NCI-H1105 (cell line): Measurements from ENCODE around the gene SPRED3.

Experiments used
- DNase-seq: peaks from one replicate; lab custom pipeline; 2025; lab: John Stamatoyannopoulos, UW

Gene SPRED3

DNA sequence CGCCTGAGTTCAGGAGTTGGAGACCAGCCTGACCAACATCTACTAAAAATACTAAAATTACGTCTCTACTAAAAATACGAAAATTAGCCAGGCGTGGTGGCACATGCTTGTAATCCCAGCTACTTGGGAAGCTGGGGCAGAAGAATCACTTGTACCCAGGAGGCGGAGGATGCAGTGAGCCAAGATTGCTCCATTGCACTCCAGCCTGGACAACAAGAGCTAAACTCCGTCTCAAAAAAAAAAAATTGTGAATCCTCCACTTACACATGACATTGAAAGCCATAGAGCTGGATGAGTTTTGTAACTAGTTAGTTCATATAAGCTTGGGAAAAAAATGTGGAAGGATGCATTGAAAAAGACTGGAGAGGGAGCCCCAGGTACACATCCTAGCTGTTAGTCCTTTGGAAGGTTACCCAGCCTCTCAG is 14.6 kb upstream of the SPRED3 start:
- no peak for DNase-seq

DNA sequence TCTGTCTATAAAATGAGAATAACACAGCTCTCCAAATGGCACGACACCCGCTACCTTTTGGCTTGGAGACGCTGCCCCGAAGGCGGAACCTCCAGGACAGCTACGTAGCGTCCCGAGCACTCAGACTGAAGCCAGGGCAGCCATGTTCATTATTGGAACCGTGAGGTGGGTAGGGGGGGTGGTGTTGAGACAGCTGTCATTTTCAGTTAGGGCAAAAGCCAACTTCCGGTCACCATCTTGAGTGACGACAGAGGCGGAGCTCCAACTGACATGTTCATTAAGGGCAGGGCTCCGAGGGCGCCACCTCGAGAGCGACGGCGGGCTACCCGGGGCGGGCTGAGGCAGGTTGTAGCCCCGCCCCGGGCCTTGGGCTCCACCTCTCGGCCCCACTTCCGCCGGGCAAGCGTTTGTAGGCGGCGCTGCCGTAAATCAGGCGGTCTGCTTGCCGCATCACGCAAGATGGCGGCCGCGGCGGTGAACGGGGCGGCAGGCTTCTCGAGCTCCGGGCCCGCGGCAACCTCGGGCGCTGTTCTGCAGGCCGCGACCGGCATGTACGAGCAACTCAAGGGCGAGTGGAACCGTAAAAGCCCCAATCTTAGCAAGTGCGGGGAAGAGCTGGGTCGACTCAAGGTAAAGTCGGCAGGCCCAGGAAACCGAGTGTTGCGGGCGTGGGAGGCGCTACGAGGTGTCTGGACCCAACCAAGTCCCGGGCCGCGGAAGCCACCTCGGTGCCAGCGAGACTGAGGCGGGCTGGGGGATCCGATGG is 14.0 kb upstream of the SPRED3 start, which contains the start of gene PSMD8:
PSMD8 (plus strand) TSS at position 240 of the 766 bp plus-strand sequence; CDS start at position 271, 31 bp downstream.
- DNase-seq, result peak; percentile 98

DNA sequence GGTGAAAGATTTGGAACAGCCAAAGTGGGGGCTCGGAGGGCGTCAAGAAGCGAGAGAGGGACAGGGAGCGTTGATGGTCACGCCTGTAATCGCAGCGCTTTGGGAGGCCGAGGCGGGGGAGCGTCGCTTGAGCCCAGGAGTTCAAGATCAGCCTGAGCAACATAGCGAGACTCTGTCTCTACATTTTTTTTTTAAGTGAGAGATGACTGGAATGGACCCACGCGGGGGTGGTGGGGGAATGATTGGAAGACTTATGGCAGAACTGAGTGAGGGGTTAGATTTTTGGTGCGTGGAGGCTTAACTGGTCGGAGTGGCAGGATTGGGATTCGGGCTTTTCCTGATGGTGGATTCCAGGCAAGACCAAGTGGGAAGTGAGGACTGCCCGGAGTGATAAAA is 13.4 kb upstream of the SPRED3 start:
- no peak for DNase-seq

DNA sequence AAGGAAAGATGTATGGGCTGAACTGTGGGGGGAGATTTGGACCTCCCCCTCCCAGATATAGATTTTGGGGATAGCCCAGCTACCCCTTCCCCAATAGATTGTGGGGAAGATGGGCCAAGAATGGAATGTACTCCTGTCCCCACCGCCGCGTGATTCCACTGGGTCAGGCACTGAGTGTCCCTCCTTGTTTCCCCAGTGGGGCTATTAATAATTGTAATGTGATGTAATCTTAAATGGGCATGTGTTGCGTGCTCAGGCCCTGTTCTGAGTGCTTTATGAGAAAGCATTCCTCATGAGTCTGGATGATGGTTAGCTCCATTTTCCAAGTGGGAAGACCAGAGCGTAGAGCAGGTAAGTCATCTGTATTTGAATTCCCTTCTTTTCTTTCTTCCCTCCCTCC is 12.7 kb upstream of the SPRED3 start:
- no peak for DNase-seq

DNA sequence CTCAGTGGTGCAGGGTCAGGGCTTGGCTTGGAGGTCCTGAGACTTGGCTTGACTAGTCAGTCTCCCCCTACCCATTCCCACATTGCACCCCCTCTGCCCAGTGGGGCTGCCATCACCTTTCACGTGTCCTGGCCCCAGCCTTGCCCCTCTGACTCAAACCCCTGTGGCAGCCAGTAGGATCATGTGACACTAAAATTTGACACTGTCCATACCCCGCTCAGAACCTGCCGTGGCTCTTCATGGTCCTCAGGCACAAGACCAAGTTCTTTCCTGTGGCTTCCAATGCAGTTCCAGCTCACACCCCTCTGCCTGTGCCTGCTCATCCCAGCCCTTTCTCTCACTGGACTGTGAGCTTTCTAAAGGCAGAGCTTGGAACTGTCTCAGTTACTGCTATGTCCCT is 11.9 kb upstream of the SPRED3 start:
- no peak for DNase-seq

DNA sequence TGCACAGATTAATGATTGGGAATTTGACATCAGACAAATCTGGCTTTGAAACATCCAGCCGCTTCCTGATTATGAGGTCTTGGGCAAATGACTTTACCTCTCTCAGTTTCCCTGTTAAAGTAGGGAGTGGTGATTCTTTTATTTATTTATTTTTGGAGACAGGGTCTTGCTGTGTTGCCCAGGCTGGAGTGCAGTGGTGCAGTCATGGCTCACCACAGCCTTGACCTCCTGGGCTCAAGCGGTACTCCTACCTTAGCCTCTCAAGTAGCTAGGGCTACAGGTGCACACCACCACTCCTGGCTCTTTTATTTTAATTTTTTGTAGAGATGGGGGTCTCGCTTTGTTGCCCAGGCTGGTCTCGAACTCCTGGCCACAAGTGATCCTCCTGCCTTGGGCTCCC is 11.4 kb upstream of the SPRED3 start:
- no peak for DNase-seq

DNA sequence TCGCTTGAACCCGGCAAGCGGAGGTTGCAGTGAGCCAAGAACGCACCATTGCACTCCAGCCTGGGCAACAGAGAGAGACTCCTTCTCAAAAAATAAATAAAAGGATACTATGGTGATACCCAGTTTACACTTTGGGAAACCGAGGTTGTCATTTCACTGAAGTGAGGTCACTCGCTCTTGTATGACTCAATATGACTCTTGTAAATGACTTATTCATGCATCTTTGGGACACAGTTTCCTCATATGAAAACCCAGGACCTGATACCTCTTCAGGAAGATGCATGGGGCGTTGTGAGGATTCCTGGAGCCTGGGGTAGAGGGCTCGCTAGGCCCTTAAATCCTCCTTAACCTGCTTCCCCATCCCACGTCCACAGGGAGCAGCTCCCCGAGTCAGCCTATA is 9.6 kb upstream of the SPRED3 start:
- DNase-seq, result no peak

DNA sequence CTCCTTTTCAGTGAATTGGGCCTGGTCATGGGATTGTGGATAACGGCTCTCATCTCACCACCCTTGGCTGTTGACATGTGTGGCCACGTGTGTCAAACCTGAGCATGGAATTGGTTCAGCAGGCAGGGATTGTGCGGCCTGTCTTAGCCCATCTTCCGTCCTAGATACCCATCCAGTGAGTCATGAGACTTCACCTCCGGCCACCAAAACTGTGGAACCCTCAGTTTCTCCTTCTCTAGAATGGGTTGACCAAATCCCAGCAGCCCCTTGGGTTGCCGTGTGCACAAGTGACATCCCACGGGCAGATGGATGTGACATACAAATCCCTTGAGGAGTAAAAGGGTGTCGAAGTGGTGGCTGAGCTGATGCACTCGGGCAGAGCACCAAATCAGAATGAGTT is 7.4 kb upstream of the SPRED3 start:
- no peak for DNase-seq

DNA sequence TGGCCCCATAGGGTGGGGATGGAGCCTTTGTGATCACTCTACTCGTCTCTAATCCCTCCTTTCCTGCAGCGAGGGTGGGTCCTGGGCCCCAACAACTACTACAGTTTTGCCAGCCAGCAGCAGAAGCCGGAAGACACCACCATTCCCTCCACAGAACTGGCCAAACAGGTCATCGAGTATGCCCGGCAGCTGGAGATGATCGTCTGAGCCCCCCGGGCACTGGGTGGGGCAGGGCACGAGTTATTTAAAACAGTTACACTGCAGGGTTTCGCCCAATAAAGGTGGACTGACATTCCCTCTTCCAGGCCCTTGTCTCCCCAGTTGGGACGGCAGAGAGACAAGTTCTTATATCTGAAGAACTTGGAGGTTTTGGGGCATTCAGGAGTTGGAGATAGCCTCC is 5.3 kb upstream of the SPRED3 start:
- DNase-seq, result no peak

DNA sequence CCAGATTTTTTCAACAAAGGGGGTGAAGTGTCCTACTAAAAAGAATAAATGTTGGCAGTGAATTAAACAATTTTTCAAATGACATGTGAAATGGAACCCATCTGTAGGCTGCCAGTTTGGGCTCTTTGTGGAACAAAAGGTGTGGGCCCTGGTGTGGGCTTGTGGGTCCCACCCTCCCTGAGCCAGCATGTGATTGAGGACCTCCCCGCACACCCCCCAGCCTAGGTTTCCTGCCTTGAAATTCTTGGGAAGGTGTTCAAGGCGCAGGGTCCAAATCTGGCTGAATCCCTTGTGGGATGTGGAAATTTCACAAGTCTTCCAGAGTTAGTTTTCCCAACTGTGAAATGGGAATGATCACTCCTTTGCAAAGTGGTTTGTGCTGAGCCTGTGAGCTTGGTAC is 4.8 kb upstream of the SPRED3 start:
- DNase-seq, result no peak

DNA sequence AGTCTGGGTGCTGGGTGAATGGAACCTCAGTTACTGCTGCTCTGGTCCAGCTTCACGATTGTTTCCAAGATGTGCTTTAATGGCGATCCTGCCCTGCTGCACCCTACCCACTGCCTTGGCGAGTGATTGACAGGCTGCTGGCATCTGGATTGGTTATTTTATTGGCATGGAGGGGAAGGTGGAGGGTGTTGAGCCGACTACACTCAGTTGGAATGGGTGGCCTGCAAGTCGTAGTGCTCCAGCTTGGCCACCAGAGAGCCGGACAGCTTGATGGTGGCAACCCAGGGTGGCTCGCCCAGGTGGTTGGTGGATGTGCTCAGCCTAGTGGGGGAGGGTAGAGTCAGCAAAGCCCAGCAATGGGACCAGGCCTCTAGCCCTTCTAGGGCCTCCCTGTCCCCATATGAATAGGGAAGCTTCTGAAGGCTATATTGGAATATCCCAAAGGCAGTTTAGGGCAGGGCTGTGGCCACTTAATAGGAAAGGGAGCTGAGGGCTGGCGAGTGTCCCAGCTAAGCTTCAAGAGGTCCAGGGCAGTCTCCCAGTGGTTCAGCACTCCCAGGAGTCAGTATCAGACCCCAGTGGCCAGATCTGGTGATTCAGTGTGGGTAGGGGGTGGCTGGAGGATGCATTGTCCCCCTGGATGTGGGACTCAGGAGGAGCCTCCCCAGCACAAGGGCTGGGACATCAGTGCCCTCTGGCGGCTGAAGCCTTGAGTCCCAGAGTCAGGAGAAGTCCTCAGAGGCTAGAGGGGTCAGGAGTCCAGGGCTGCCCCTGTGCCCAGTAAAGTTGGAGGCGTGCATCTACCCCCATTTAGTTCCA is 4.1 kb upstream of the SPRED3 start:
- no peak for DNase-seq

DNA sequence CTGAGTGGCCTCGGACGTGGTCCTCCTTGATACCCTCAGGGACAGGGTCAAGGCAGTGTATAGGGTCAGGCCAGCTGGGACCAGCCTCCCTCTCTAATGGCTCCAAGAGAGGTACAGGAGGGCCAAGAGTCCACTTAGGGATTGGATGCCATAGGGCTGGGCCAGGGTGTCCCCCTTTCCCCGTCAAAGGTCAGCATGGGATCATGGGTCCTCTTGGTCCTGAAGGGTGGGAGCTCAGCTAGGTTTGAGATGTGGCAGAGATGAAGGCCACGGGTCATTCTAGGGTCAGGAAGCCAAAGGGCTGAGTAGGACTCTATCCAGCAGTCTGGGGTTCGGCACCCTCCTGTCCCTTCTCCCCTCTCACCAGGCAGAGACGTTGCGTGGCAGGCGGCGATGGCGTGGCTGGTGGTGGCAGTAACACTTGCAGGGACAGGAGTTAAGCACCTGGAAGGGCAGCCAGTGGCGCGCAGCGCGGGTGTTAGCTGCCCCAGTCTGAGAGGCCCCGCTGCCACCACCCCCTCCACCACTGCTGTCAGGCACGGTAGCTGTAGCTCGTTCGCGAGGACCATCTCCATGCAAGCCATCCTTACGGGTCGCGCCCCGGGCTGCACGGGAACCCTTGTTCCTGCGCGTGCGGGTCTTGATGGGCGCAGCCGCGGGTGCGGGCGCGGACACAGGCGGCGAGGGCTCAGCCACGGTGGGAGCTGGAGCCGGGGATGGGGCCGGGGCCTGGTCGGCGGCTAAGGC is 3.3 kb upstream of the SPRED3 start:
- DNase-seq, result no peak

DNA sequence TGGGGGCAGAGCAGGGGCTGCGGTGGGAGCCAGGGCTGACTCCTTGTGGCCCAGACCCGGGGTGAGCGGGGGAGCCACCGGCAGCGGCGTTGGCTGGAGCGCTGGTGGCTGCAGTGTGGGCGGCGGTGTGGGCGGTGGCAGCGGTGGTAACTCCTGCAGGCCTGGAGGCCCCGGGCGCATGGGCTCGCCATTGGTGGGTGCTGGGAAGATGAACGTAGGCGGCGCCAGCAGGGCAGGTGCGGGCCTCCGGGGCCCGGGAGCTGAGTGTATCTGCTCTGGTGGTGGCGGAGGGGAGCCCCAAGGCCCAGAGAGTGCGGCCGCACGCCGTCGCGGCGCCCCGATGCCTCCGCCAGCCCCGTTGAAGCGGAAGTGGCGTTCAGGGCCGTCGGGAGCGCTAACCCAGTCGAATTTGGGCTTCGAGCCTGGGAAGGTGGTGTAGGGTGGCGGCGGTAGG is 2.7 kb upstream of the SPRED3 start:
- peak; percentile 75 for DNase-seq

DNA sequence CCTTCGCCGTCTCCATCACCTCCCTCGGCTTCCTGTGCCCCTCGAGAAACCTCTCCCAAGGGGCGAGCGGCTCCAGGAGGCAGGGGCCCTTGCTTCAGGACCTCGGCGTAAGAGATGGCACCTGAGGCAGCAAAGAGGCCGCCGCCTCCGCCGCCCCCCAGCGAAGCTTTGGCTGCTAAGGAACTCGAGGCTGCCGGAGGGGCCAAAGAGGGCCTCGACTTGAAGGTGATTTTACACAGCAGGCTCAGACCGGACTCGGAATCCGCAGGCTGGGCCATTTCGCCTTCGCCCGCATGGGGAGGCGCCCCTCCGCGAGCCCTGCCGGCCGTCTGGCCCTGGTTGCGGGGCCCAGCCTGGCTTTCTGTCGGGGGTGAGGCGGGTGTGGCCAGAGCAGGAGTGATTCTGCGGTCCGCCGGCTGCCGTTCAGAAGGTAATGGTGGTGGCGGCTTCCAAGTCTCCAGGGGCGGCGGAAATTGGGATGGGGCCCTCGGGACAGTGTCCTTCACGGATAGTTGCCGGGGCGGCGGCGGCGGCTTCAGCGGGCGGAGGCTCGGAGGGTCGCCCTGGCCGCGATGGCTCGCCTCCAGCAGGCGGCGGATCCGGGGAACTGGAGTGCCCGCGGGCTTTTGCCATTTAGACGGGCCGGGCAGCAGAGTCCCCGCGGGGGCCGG is 2.1 kb upstream of the SPRED3 start:
- no peak for DNase-seq

DNA sequence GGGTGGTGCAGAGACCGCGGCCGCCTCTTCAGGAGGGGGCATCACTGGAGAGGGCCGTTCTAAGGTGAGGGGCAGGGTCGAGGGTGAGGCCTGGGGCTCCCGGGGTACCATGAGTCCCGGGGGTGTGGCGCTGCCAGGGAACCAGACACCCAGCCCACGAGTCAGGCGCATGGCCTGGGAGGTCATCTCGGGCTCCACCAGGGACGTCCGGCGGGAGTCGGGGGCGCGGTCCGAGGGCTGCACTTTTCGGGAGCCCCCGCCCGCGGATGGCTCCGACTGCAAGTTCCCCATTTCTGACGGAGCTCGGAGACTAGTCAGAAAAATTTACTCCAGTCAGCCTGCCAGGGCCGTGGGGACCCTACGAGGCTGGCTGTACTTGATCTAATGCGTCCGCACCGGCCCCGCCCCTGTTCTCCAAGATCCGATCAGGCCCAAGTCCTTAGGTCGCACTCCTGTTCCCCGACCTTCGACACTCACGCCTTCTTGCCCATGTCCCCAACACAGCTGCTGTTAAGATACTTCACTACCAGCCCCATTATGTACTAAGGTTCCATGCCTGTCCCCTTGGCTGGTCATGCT is 1.4 kb upstream of the SPRED3 start:
- no peak for DNase-seq

DNA sequence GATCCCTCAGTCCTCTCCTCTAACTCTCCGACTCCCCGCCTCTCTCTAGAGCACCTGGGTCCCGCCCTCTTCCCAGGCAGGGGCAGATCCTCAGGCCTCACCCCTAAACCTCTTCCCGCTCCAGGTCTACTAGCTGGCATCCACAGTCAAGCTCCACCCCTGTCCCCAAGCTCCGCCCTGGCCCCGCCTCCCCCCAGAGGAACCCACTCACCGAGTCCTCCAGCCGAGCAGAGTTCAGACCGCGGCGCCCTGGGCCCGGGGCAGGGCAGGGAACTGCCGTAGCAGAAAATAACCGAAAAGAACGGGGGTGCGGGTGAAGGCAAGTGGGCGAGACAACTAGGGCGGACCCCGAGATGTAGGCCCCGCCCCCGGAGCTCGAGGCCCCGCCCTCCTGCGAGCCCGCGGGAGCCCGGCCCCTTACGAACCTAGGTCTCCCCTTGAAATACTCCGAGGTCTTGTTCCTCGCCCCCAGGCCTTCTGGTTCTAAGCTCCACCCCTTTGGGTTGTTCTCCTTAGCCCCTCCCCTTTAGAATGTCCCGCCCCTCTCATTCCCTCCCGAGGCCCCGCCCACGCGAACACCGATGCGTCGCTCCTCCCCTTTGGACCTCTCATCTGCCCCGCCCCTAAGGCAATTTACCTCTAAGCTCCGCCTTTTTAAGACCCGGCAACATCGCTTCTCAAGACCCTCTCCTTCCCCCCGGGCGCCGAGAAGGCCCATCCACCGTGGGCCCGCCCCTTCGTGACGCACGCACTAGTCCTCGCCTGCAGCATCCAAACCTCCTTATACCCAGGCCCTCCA is 748 bp upstream of the SPRED3 start, which contains the start of gene GGN:
GGN (minus strand) TSS at position 485 of the 799 bp plus-strand sequence. CDS start 773 bp downstream, outside the sequence.
- peak; percentile 85 for DNase-seq

DNA sequence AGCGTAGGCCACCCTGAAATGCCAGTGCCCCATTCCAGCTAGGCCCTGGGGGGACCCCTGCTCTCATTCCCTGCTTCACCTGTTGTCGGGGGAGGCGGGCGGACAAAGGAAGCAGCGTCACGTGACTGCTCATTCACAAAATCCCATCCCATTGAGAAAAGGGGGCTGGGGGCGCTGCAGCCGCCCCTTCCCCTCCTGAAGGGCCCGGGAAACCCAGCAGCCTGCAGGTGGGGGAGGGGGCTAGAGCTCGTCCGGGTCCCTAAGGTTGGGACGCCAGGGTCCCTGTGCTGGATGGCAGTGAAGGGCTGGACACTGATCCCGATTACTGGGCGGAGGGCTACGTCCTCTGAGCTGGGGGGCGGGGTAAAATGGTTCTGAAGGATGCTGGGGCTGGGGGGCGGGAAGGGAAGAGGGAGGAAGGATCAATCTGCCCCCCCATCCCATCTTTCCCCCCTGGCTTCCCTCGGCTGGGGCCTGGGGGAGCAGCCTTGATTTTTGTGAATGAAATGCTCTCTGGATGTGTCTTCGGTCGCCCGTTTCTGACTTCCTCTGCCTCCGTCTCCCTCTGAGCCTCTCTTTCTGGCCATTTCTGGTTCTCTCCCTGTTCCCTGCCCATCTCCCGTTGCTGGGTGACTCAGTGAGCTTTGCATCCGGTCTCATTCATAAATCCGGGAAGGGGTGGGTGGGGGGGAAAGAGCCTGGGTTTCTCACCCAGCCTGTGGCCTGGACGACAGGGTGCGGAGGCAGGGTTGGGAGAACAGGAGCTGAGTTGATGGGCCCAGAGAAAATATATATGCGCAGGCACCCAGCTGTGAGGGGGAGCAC is 816 bp downstream of the SPRED3 start:
- DNase-seq, result peak; percentile 15

DNA sequence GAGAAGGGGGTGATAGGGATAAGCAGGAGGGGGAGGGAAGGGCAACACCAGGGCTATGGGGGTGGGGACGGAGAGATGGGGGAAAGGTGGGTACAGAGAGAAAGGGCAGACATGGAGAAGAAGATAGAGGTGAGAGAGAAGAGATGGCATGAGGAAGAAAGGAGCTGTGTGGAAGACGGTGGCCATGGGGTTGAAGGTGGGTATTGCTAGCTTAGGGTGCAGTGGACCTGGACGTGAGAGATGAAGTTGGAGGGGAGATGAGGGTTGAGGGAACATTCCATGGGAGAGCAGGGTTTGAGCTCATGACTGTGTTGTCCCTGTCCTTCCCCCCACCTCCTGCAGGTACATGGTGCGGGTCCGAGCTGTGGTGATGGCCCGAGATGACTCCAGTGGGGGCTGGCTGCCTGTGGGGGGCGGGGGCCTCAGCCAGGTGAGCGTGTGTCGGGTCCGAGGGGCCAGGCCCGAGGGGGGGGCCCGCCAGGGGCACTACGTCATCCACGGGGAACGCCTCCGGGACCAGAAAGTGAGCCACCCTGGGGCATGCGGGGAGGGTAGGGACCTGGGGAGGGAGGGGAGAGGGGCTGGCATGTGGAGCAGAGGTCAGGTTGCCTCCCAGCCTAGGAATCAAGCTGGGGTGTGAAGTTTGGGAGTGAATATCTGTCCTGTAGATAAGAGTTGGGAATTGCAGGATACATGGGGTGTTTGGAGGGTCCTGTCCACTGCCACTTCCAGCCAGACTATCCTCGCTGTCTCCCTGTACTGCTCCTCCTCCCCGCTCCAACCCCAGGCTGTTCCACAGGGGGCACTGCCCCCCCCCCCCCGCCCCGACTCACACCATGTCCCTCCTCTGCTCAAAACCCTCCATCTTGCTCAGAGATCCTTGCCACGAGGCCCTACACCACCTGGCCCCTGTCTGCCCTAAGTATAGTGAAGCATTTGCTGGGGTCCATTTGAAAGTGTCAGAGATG is 1.7 kb downstream of the SPRED3 start:
- no peak for DNase-seq
